ENCODE measurements around the gene PDE11A.

GRCh38 chr2:177843188-177843587 lies 229.4 kb downstream of the PDE11A start:
- TF ChIP-seq CTCF (IDR thresholded peaks at IDR 0.05) (no peak), POLR2AphosphoS5 (IDR thresholded peaks at IDR 0.05) (no peak), POLR2A (IDR thresholded peaks at IDR 0.05) (no peak)
